Activated CD8-positive, alpha-beta memory T cell treated with anti-CD3 and anti-CD28 coated beads, Interleukin-2, amount 50 U/mL, for 24 hours (primary cell): ENCODE data around the gene TNFSF13B.
"Not testable (repeated sequence)": the region's sequence is repeated elsewhere in the genome, so short reads cannot be mapped to it uniquely, and the experiment has no call there.

Experiments used
- DNase-seq: peaks from one replicate; pipeline ENCODE4 v3.0.0-alpha.2; 2020; ENCODE audit errors: extremely low read depth

The TNFSF13B gene, protein sequence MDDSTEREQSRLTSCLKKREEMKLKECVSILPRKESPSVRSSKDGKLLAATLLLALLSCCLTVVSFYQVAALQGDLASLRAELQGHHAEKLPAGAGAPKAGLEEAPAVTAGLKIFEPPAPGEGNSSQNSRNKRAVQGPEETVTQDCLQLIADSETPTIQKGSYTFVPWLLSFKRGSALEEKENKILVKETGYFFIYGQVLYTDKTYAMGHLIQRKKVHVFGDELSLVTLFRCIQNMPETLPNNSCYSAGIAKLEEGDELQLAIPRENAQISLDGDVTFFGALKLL

GRCh38 chr13:108269601-108270328 is at the start of gene TNFSF13B:
TSS of gene TNFSF13B (plus strand) at chr13:108269718. CDS start at chr13:108269896, 178 bp downstream.
- no peak for DNase-seq

DNA sequence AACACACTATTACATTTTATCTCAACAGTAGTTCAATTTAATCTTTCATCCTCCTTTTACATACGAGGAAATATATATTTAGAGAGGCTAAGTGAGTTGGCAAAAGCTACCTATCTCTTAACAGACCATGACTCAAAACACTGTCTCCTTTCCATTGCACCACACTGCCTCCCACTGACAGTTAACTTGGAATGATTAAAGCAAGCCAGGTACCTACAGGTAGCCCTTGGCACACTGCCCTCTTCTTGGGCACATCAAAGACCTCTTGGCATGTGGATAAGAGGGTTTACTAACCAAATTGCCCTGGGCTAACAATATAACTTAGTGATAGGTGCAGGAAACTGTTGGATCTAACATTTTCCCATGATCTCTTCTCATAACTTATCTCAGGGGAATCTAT is 49.5 kb upstream of the TNFSF13B start:
- DNase-seq: no peak

GRCh38 chr13:108223687-108224503 is 45.6 kb upstream of the TNFSF13B start:
- DNase-seq: no peak

DNA sequence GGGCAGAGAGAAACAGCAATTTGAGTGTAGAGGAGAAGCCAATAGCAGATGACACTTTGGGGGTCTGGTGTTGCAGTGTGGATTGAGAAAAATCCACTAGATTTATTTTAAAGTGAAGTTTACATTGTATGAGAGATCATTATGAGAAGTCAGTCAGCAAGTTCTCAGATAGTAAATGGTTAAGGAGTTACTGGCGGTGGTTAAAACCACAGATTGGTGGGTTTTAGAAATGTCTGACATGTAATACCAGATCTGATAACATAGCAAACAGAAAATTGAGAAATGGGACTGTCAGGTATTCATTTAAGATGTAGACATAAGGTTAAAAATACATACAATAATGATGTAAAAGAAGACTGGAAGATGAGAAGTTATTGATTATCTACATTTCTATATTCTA is 44.1 kb upstream of the TNFSF13B start:
- no peak for DNase-seq

- DNase-seq: no peak
Measured at GRCh38 chr13:108226184-108226583, 43.3 kb upstream of the TNFSF13B start.

DNA sequence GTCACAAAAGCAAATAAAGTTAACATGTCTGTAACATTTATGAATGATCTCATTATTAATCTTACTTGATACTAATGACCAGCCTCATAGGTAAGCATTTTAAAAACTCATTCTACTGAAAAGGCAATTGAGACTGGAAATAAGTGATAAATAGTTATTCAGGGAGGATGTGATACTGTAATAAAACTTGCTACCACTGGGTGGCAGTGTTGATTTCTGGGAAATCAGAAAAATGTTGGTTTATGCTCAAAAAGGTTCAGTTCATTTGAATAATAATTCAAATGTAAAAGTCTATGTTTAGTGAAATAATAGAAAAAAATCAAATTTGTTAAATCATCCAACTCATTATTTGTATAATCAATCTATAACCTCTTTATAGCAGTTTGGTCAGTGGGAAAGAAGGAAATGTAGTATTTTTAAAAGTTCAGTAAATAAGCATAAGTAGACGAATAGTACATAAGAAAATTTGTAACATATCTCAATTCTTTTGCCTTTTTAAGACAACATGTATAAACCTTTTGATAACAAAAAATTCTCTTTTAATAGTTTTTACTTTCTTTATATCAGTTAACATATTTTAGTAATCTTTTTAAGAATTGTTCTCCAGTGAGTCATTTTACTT is 41.8 kb upstream of the TNFSF13B start:
- DNase-seq: no peak

DNA sequence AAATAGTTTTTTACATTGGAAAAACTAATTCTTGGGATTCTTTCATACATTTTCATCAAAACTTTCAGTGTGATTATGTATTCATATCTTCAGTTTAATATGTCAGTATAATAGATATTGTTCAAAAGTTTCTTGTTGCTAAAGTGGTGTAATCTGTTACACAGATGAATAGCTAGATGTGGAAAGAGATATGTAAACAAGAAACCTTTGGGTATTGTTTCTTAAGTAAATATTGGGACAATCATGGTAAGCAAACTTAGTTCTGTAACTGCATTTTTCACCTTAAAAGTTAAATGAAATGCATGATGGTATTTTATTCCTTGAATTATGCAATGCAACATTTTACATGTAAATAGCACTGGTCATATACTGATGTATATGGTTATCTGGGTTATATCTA is 39.1 kb upstream of the TNFSF13B start:
- DNase-seq: no peak

- no peak for DNase-seq
Measured at GRCh38 chr13:108249150-108249549, 20.4 kb upstream of the TNFSF13B start.

DNA sequence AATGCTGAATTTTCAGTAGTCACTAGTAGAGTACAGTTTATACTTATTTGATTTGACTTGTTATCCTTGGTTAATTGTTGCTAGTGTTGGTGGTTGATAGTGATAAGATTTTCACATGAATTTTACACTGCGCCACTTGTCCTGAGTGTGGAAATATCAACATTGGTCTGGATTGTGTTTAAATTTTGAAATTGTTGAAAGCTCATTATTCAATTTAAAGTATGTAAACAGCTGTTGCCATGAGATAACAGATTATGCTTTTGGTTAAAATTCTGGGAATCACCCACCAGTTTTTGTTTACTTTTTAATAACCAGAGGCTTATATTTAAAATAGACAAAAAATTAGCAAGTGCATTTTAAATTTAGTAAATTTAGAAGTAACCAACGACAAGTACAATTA is 12.3 kb upstream of the TNFSF13B start:
- no peak for DNase-seq

DNA sequence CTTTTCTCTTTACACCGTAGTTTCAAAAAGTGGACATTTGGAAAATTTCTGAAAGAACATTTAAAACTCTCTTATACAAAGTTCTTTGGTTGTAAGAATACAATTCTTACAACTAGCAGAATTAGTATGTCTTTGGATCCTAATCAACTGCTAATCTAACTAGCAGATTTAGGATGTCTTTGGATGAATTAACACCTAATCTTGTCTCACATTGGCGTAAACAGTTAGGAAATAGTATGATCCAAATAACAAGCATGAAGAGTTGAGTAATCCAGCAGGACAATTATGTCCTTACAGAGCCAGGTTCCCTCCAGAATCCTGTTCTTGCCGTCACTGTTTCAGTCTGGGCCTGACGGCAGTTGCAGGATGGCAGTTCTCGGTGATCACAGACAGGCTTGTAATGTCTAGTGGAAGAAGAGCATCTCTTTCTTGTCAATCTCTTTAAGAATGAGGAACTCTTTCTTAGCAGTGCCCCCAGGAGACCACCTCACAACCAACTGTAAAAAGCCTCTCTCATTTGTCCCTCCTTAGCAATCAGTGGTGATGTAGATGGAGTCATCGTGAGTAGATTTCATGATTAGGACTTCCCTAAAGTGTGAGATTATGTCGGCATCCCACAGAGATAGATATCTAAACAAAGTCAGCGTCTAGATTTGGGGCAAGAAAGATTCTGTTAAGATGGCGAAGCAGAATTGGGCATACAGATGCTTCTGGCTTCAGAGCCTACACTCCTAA is 5.7 kb upstream of the TNFSF13B start:
- DNase-seq: no peak

DNA sequence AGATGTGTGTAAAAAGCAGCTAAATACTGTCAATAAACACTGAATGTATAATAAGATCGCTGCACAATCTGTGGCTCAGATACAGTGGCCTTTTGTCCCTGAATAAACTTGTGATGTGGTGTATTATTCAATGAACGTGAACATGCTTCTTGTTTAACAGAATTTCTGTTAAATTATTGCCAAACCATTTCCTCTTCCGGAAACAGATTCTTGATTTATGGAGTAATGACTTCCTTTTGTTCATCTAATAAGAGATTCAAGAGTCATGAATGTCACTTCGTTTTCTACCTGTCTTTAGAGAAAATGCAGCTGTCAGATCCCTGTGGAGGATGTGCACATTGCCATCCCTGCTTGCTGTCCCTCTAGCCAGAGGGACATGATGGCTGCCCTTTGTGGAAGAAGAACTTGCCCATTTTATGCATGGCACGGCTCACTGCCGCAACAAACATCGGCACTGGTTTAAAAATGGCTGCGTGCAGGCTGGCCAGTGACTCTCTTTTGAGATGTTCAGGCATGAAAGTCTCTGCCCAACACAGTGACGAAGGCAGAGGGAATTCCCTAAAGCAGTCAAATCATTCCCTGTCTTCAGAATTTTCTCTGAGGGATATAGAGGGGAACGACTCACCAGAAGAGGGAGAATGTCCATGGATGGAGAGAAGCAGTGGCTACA is 3.1 kb upstream of the TNFSF13B start:
- DNase-seq: no peak

- no peak for DNase-seq
Measured at GRCh38 chr13:108267347-108267746, 2.2 kb upstream of the TNFSF13B start.

GRCh38 chr13:108267855-108268254 is 1.7 kb upstream of the TNFSF13B start:
- DNase-seq: not testable (repeated sequence)

- DNase-seq: no peak
Measured at GRCh38 chr13:108268466-108269112, 929 bp upstream of the TNFSF13B start.

- DNase-seq: no peak
Measured at GRCh38 chr13:108270442-108270841, 924 bp downstream of the TNFSF13B start.

GRCh38 chr13:108272333-108272732 is 2.8 kb downstream of the TNFSF13B start:
- DNase-seq: no peak

- DNase-seq: no peak
Measured at GRCh38 chr13:108273429-108274118, 4.1 kb downstream of the TNFSF13B start.

GRCh38 chr13:108274718-108275117 is 5.2 kb downstream of the TNFSF13B start:
- no peak for DNase-seq

- no peak for DNase-seq
Measured at GRCh38 chr13:108276060-108276459, 6.5 kb downstream of the TNFSF13B start.

- no peak for DNase-seq
Measured at GRCh38 chr13:108278466-108278865, 8.9 kb downstream of the TNFSF13B start.
